HEK293 (cell line): ENCODE data around the gene LMAN1L.

Experiments
- EGR2 ChIP-seq: fragments of 450-650 bp; formaldehyde crosslinking; IDR thresholded peaks from 2 replicates; pipeline ENCODE4 v1.5.1; 2016; ENCODE audit warnings: low read depth, missing biosample characterization, missing genetic modification characterization
- HOXD13 ChIP-seq: sonication (generic); formaldehyde crosslinking; IDR thresholded peaks from 2 replicates; pipeline ENCODE4 v1.8.0; 2022; ENCODE audit warnings: missing genetic modification reagents, borderline replicate concordance
- IKZF3 ChIP-seq: fragments of 450-650 bp; IDR thresholded peaks from 2 replicates; pipeline ENCODE4 v1.5.0; 2018; ENCODE audit warnings: missing biosample characterization, mild to moderate bottlenecking, missing genetic modification characterization, moderate library complexity
- KLF16 ChIP-seq: fragments of 450-650 bp; formaldehyde crosslinking; IDR thresholded peaks from 2 replicates; pipeline ENCODE4 v1.5.1; 2017; ENCODE audit warnings: missing biosample characterization, missing genetic modification characterization
- KLF7 ChIP-seq: fragments of 450-650 bp; formaldehyde crosslinking; IDR thresholded peaks from 2 replicates; pipeline ENCODE4 v1.5.1; 2016; ENCODE audit warnings: missing biosample characterization, missing genetic modification characterization, borderline replicate concordance
- KLF8 ChIP-seq: fragments of 450-650 bp; formaldehyde crosslinking; IDR thresholded peaks from 2 replicates; pipeline ENCODE4 v1.5.1; 2016; ENCODE audit warnings: missing biosample characterization, missing genetic modification characterization
- SETDB1 ChIP-seq: IDR thresholded peaks from one replicate; pipeline ENCODE4 v1.6.1; 2017; ENCODE audit warnings: mild to moderate bottlenecking, low read length, moderate library complexity, mixed read lengths; ENCODE audit not compliant: insufficient read length
- SP7 ChIP-seq: fragments of 450-650 bp; formaldehyde crosslinking; IDR thresholded peaks from 2 replicates; pipeline ENCODE4 v1.5.1; 2016; ENCODE audit warnings: missing biosample characterization, missing genetic modification characterization
- ZBTB20 ChIP-seq: fragments of 450-650 bp; formaldehyde crosslinking; IDR thresholded peaks from 2 replicates; pipeline ENCODE4 v1.5.1; 2016; ENCODE audit warnings: missing biosample characterization, missing genetic modification characterization
- ZFP3 ChIP-seq: fragments of 450-650 bp; formaldehyde crosslinking; IDR thresholded peaks from 2 replicates; pipeline ENCODE4 v1.5.1; 2016; ENCODE audit warnings: low read depth, missing biosample characterization, missing genetic modification characterization
- ZNF132 ChIP-seq: fragments of 450-650 bp; formaldehyde crosslinking; IDR thresholded peaks from 2 replicates; pipeline ENCODE4 v1.5.1; 2017; ENCODE audit warnings: missing biosample characterization, missing genetic modification characterization, borderline replicate concordance
- ZNF184 ChIP-seq: fragments of 450-650 bp; IDR thresholded peaks from 2 replicates; pipeline ENCODE4 v1.5.1; 2018; ENCODE audit warnings: missing biosample characterization, mild to moderate bottlenecking, missing genetic modification characterization
- ZNF600 ChIP-seq: fragments of 450-650 bp; formaldehyde crosslinking; IDR thresholded peaks from 2 replicates; pipeline ENCODE4 v1.5.1; 2016; ENCODE audit warnings: missing biosample characterization, missing genetic modification characterization
- ZSCAN30 ChIP-seq: fragments of 450-650 bp; IDR thresholded peaks from 2 replicates; pipeline ENCODE4 v1.5.1; 2018; ENCODE audit warnings: missing biosample characterization, mild to moderate bottlenecking, missing genetic modification characterization, moderate library complexity
- TF ChIP-seq, protein P1 (sequence below): fragments of 450-650 bp; formaldehyde crosslinking; IDR thresholded peaks from 2 replicates; pipeline ENCODE4 v1.5.1; 2016; ENCODE audit warnings: missing biosample characterization, missing genetic modification characterization
- TF ChIP-seq, protein P2 (sequence below): fragments of 450-650 bp; formaldehyde crosslinking; IDR thresholded peaks from 2 replicates; pipeline ENCODE4 v1.5.1; 2017; ENCODE audit warnings: missing biosample characterization, missing genetic modification characterization
- TF ChIP-seq, protein P3 (sequence below): fragments of 450-650 bp; formaldehyde crosslinking; IDR thresholded peaks from 2 replicates; pipeline ENCODE4 v1.5.1; 2016; ENCODE audit warnings: missing biosample characterization, missing genetic modification characterization
- TF ChIP-seq, protein P4 (sequence below): fragments of 450-650 bp; formaldehyde crosslinking; IDR thresholded peaks from 2 replicates; pipeline ENCODE4 v1.5.1; 2016; ENCODE audit warnings: missing biosample characterization, missing genetic modification characterization
- TF ChIP-seq, protein P5 (sequence below): fragments of 450-650 bp; formaldehyde crosslinking; IDR thresholded peaks from 2 replicates; pipeline ENCODE4 v1.5.1; 2016; ENCODE audit warnings: missing biosample characterization, missing genetic modification characterization
- TF ChIP-seq, protein P6 (sequence below): fragments of 450-650 bp; formaldehyde crosslinking; IDR thresholded peaks from 2 replicates; pipeline ENCODE4 v1.5.1; 2016; ENCODE audit warnings: missing biosample characterization, missing genetic modification characterization
- TF ChIP-seq, protein P7 (sequence below): fragments of 450-650 bp; formaldehyde crosslinking; IDR thresholded peaks from 2 replicates; pipeline ENCODE4 v1.5.1; 2016; ENCODE audit warnings: missing biosample characterization, missing genetic modification characterization
- TF ChIP-seq, protein P8 (sequence below): sonication (generic); formaldehyde crosslinking; IDR thresholded peaks from 2 replicates; pipeline ENCODE4 v1.8.1; 2022; ENCODE audit warnings: mild to moderate bottlenecking, moderate library complexity, missing genetic modification reagents
- TF ChIP-seq, protein P9 (sequence below): fragments of 450-650 bp; formaldehyde crosslinking; IDR thresholded peaks from 2 replicates; pipeline ENCODE4 v1.5.1; 2016; ENCODE audit warnings: missing biosample characterization, missing genetic modification characterization

Gene LMAN1L

DNA sequence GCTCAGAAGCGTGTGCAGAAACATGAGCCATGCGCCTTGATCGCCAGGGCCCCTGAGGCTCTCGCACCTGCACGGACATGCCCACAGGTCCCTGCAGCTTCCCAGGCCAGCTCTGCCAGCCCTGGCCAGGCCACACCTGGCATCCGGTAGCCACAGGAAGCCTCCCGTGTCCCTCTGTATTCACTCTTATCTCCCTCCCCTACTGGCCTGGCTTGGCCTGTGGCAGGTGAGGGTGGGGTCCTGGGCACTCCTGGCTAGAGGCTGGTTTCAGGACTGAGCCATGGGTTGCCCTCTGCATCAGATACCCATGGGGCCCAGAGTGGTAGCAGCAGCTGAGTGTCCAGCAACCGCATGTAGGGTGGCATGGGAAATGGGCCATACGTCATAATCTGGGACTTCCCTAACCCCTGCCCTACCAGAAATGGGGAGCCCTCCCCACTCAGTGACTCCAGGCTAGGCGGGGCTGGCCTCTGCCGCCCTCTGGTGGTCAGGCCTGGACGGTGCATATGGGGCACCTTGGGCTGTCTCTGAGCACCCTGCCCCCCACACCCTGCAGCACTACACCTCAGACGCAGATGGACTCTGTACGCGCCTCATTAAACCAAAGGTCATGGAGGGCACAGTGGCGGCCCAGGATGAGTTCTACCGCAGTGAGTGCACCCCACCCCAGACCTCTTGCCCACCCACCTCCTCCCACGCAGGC is 12.6 kb upstream of the LMAN1L start (continued):
- TF ChIP-seq, protein P1, sequence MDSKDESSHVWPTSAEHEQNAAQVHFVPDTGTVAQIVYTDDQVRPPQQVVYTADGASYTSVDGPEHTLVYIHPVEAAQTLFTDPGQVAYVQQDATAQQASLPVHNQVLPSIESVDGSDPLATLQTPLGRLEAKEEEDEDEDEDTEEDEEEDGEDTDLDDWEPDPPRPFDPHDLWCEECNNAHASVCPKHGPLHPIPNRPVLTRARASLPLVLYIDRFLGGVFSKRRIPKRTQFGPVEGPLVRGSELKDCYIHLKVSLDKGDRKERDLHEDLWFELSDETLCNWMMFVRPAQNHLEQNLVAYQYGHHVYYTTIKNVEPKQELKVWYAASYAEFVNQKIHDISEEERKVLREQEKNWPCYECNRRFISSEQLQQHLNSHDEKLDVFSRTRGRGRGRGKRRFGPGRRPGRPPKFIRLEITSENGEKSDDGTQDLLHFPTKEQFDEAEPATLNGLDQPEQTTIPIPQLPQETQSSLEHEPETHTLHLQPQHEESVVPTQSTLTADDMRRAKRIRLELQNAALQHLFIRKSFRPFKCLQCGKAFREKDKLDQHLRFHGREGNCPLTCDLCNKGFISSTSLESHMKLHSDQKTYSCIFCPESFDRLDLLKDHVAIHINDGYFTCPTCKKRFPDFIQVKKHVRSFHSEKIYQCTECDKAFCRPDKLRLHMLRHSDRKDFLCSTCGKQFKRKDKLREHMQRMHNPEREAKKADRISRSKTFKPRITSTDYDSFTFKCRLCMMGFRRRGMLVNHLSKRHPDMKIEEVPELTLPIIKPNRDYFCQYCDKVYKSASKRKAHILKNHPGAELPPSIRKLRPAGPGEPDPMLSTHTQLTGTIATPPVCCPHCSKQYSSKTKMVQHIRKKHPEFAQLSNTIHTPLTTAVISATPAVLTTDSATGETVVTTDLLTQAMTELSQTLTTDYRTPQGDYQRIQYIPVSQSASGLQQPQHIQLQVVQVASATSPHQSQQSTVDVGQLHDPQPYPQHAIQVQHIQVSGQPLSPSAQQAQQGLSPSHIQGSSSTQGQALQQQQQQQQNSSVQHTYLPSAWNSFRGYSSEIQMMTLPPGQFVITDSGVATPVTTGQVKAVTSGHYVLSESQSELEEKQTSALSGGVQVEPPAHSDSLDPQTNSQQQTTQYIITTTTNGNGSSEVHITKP = 0 out of 2 replicates have a peak, but pooled peaks have one; percentile 24
- TF ChIP-seq ZBTB20 (tag by site-specific recombination) (no peak; the same call in 1 of the 2 replicates), HOXD13 (CRISPR knock-in tag) (no peak), EGR2 (tag by site-specific recombination) (peak; percentile 47), ZSCAN30 (tag by site-specific recombination) (peak; percentile 88), IKZF3 (tag by site-specific recombination) (no peak), KLF16 (tag by site-specific recombination) (peak; percentile 71), SP7 (peak; percentile 66), ZFP3 (tag by site-specific recombination) (no peak), KLF8 (peak; percentile 48; the same call in 1 of the 2 replicates), ZNF184 (peak; percentile 17; the same call in 1 of the 2 replicates), KLF7 (tag by site-specific recombination) (peak; percentile 26; the same call in 1 of the 2 replicates), ZNF132 (tag by site-specific recombination) (no peak), SETDB1 (no peak), ZNF600 (tag by site-specific recombination) (peak; percentile 45; the same call in 1 of the 2 replicates)
- TF ChIP-seq, protein P2, sequence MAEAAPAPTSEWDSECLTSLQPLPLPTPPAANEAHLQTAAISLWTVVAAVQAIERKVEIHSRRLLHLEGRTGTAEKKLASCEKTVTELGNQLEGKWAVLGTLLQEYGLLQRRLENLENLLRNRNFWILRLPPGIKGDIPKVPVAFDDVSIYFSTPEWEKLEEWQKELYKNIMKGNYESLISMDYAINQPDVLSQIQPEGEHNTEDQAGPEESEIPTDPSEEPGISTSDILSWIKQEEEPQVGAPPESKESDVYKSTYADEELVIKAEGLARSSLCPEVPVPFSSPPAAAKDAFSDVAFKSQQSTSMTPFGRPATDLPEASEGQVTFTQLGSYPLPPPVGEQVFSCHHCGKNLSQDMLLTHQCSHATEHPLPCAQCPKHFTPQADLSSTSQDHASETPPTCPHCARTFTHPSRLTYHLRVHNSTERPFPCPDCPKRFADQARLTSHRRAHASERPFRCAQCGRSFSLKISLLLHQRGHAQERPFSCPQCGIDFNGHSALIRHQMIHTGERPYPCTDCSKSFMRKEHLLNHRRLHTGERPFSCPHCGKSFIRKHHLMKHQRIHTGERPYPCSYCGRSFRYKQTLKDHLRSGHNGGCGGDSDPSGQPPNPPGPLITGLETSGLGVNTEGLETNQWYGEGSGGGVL (tag by site-specific recombination) = no peak
- TF ChIP-seq, protein P3, sequence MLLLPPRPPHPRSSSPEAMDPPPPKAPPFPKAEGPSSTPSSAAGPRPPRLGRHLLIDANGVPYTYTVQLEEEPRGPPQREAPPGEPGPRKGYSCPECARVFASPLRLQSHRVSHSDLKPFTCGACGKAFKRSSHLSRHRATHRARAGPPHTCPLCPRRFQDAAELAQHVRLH = no peak
- TF ChIP-seq, protein P4, sequence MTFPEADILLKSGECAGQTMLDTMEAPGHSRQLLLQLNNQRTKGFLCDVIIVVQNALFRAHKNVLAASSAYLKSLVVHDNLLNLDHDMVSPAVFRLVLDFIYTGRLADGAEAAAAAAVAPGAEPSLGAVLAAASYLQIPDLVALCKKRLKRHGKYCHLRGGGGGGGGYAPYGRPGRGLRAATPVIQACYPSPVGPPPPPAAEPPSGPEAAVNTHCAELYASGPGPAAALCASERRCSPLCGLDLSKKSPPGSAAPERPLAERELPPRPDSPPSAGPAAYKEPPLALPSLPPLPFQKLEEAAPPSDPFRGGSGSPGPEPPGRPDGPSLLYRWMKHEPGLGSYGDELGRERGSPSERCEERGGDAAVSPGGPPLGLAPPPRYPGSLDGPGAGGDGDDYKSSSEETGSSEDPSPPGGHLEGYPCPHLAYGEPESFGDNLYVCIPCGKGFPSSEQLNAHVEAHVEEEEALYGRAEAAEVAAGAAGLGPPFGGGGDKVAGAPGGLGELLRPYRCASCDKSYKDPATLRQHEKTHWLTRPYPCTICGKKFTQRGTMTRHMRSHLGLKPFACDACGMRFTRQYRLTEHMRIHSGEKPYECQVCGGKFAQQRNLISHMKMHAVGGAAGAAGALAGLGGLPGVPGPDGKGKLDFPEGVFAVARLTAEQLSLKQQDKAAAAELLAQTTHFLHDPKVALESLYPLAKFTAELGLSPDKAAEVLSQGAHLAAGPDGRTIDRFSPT (tag by site-specific recombination) = peak; percentile 81; the same call in 1 of the 2 replicates
- TF ChIP-seq, protein P5, sequence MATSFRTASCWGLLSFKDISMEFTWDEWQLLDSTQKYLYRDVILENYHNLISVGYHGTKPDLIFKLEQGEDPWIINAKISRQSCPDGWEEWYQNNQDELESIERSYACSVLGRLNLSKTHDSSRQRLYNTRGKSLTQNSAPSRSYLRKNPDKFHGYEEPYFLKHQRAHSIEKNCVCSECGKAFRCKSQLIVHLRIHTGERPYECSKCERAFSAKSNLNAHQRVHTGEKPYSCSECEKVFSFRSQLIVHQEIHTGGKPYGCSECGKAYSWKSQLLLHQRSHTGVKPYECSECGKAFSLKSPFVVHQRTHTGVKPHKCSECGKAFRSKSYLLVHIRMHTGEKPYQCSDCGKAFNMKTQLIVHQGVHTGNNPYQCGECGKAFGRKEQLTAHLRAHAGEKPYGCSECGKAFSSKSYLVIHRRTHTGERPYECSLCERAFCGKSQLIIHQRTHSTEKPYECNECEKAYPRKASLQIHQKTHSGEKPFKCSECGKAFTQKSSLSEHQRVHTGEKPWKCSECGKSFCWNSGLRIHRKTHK = no peak
- TF ChIP-seq, protein P6, sequence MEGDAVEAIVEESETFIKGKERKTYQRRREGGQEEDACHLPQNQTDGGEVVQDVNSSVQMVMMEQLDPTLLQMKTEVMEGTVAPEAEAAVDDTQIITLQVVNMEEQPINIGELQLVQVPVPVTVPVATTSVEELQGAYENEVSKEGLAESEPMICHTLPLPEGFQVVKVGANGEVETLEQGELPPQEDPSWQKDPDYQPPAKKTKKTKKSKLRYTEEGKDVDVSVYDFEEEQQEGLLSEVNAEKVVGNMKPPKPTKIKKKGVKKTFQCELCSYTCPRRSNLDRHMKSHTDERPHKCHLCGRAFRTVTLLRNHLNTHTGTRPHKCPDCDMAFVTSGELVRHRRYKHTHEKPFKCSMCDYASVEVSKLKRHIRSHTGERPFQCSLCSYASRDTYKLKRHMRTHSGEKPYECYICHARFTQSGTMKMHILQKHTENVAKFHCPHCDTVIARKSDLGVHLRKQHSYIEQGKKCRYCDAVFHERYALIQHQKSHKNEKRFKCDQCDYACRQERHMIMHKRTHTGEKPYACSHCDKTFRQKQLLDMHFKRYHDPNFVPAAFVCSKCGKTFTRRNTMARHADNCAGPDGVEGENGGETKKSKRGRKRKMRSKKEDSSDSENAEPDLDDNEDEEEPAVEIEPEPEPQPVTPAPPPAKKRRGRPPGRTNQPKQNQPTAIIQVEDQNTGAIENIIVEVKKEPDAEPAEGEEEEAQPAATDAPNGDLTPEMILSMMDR (tag by site-specific recombination) = peak; percentile 97
- TF ChIP-seq, protein P7, sequence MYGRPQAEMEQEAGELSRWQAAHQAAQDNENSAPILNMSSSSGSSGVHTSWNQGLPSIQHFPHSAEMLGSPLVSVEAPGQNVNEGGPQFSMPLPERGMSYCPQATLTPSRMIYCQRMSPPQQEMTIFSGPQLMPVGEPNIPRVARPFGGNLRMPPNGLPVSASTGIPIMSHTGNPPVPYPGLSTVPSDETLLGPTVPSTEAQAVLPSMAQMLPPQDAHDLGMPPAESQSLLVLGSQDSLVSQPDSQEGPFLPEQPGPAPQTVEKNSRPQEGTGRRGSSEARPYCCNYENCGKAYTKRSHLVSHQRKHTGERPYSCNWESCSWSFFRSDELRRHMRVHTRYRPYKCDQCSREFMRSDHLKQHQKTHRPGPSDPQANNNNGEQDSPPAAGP (tag by site-specific recombination) = peak; percentile 93
- TF ChIP-seq, protein P8, sequence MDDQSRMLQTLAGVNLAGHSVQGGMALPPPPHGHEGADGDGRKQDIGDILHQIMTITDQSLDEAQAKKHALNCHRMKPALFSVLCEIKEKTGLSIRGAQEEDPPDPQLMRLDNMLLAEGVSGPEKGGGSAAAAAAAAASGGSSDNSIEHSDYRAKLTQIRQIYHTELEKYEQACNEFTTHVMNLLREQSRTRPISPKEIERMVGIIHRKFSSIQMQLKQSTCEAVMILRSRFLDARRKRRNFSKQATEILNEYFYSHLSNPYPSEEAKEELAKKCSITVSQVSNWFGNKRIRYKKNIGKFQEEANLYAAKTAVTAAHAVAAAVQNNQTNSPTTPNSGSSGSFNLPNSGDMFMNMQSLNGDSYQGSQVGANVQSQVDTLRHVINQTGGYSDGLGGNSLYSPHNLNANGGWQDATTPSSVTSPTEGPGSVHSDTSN (CRISPR knock-in tag) = no peak
- TF ChIP-seq, protein P9, sequence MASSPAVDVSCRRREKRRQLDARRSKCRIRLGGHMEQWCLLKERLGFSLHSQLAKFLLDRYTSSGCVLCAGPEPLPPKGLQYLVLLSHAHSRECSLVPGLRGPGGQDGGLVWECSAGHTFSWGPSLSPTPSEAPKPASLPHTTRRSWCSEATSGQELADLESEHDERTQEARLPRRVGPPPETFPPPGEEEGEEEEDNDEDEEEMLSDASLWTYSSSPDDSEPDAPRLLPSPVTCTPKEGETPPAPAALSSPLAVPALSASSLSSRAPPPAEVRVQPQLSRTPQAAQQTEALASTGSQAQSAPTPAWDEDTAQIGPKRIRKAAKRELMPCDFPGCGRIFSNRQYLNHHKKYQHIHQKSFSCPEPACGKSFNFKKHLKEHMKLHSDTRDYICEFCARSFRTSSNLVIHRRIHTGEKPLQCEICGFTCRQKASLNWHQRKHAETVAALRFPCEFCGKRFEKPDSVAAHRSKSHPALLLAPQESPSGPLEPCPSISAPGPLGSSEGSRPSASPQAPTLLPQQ (tag by site-specific recombination) = peak; percentile 69
